ENCODE measurements around the gene TRMO. TPM values are rescaled to one million over a fixed set of nuclear protein-coding genes. Genes with fewer than 3 reads are reported as not detected.

TRMO gene
- total RNA-seq, 4 donors from 2014 or later: 16.0 to 41.1 (median 20.7) TPM

DNA sequence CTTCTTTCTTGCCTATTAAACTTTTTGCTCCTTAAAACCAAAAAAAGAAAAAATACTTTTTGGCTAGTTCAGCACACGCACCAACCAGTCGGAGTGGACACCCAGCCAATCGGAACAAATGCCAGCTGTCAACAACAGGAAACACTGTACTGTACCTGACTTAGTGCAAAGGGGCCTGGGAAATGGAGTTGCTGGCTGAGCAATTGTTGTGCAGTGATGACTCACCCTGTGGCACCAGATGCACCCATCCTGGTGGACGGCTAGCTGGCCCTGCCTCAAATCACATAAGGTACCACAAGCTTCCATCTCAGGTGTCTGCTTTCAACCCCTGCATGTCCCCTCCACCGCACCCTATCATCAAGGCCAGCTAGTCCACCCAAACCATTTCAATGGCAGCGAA lies 48.4 kb downstream of the TRMO start:
- 40 to 44% methylated on average over 5 to 6 of the region's 6 CpGs for WGBS, 2 donors
- peaks cover 0 to 38% (median 8%) of the 10 kb centered on the region in 3 donors for H3K4me1 ChIP-seq
- H3K27ac ChIP-seq: peak overlapping the region in 2 of 4 donors; percentile 48 to 73
- H3K4me3 ChIP-seq: no peak overlapping the region
- DNase-seq: no peak
- no peaks in the 10 kb centered on the region for H3K27me3 ChIP-seq
- H3K9me3 ChIP-seq: no peaks in the 10 kb centered on the region
- H3K36me3 ChIP-seq: no peaks in the 10 kb centered on the region
- intact Hi-C loops (cut with DNase I): no loop called here
- TF ChIP-seq CTCF (IDR thresholded peaks at IDR 0.05): no peak
- TF ChIP-seq POLR2A (IDR thresholded peaks at IDR 0.05): no peak

- H3K27me3 ChIP-seq: no peaks in the 10 kb centered on the region
- no peak for DNase-seq
- intact Hi-C loops (cut with DNase I): no loop called here
- WGBS, 2 donors: 78 to 92% methylated on average over 3 of the region's 3 CpGs
- H3K36me3 ChIP-seq: no peaks in the 10 kb centered on the region
- no peak overlapping the region for H3K4me3 ChIP-seq
- peak overlapping the region in 2 of 4 donors; percentile 48 to 73 for H3K27ac ChIP-seq
- no peaks in the 10 kb centered on the region for H3K9me3 ChIP-seq
- TF ChIP-seq POLR2A (IDR thresholded peaks at IDR 0.05): no peak
- TF ChIP-seq CTCF (IDR thresholded peaks at IDR 0.05): no peak
- peaks cover 0 to 38% (median 8%) of the 10 kb centered on the region in 3 donors for H3K4me1 ChIP-seq
Observed at GRCh38 chr9:97873425-97873824, 48.9 kb downstream of the TRMO start.

DNA sequence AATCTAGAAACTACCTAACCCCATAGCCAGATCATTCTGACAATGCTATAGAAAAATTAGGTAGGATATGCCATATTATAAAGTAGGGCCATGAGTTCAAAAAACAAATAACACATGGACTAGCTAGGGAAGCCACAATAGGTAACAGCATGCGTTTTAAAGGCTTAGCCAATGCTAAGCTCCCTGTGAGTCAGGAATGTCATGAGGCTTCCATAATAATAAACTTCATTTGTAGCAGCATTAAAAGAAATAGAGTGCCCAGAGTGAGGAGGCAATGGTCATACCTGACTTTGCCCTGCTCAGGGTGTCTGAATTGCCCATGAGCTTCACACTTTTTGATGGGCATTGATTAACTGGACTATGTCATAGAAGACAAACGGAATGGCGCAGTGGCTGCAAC lies 53.4 kb downstream of the TRMO start:
- intact Hi-C loops (cut with DNase I): no loop called here
- TF ChIP-seq CTCF (IDR thresholded peaks at IDR 0.05) (no peak), POLR2A (IDR thresholded peaks at IDR 0.05) (no peak)
- Histone ChIP-seq H3K27ac (no peak overlapping the region), H3K36me3 (no peaks in the 10 kb centered on the region), H3K9me3 (peaks cover 0 to 17% (median 6%) of the 10 kb centered on the region in 3 donors), H3K27me3 (no peaks in the 10 kb centered on the region), H3K4me3 (no peak overlapping the region), H3K4me1 (peaks cover 0 to 8% (median 4%) of the 10 kb centered on the region in 3 donors)
- DNase-seq: no peak
- WGBS, 2 donors: 74 to 84% methylated on average over 3 of the region's 3 CpGs

- Histone ChIP-seq H3K36me3 (no peaks in the 10 kb centered on the region), H3K9me3 (peaks cover 0 to 17% (median 6%) of the 10 kb centered on the region in 3 donors), H3K27me3 (peaks cover 0 to 10% (median 0%) of the 10 kb centered on the region in 4 donors), H3K4me1 (peaks cover 3 to 17% (median 7%) of the 10 kb centered on the region in 3 donors), H3K27ac (no peak overlapping the region), H3K4me3 (no peak overlapping the region)
- intact Hi-C loops (cut with DNase I): no loop called here
- TF ChIP-seq CTCF (IDR thresholded peaks at IDR 0.05): no peak
- no peak for TF ChIP-seq POLR2A (IDR thresholded peaks at IDR 0.05)
- DNase-seq: no peak
Observed at GRCh38 chr9:97866848-97867247, 55.5 kb downstream of the TRMO start.

GRCh38 chr9:97866300-97866699 lies 56.0 kb downstream of the TRMO start:
- no peaks in the 10 kb centered on the region for H3K36me3 ChIP-seq
- no peak for TF ChIP-seq POLR2A (IDR thresholded peaks at IDR 0.05)
- TF ChIP-seq CTCF (IDR thresholded peaks at IDR 0.05): no peak
- H3K27me3 ChIP-seq: peaks cover 0 to 15% (median 0%) of the 10 kb centered on the region in 4 donors
- peaks cover 0 to 17% (median 6%) of the 10 kb centered on the region in 3 donors for H3K9me3 ChIP-seq
- WGBS, 2 donors: 96 to 100% methylated on average over 1 of the region's 1 CpG
- no peak for DNase-seq
- no peak overlapping the region for H3K4me3 ChIP-seq
- peaks cover 3 to 17% (median 7%) of the 10 kb centered on the region in 3 donors for H3K4me1 ChIP-seq
- intact Hi-C loops (cut with DNase I): no loop called here
- H3K27ac ChIP-seq: no peak overlapping the region
